Transverse colon (tissue), 4 donors: Measurements from ENCODE around the gene CASP10. TPM values are rescaled to one million over a fixed set of nuclear protein-coding genes. Genes with fewer than 3 reads are reported as not detected.

Experiments
- DNase-seq: peaks from one replicate; pipeline ENCODE4 v3.0.0-alpha.2; 2019
- H3K27ac ChIP-seq, 4 donors: fragments of 200-600 bp; sonication (generic); 2 replicates each; pipeline ENCODE4 v1.5.1; 2016 to 2018; ENCODE audit warnings: inconsistent platforms in 4 of 4
- H3K27me3 ChIP-seq: fragments of 200-600 bp; sonication (generic); 2 replicates; pipeline ENCODE4 v1.5.1; 2017; ENCODE audit warnings: inconsistent platforms
- H3K36me3 ChIP-seq, 4 donors: fragments of 200-600 bp; sonication (generic); 2 replicates each; pipeline ENCODE4 v1.5.1; 2017 to 2019; ENCODE audit warnings: inconsistent platforms in 4 of 4
- H3K4me1 ChIP-seq, 4 donors: fragments of 200-600 bp; sonication (generic); 2 replicates each; pipeline ENCODE4 v1.5.1; 2017 to 2020; ENCODE audit warnings: inconsistent platforms in 4 of 4
- H3K4me3 ChIP-seq, 4 donors: fragments of 200-600 bp; sonication (generic); 1 replicate in 1 of 4; 2 replicates in 3 of 4; pipeline versions ENCODE4 v1.5.1 to v1.6.1; 2017 to 2019; ENCODE audit warnings: inconsistent platforms in 4 of 4
- H3K9me3 ChIP-seq, 2 donors: fragments of 200-600 bp; sonication (generic); 2 replicates each; pipeline ENCODE4 v1.5.1; 2017 to 2019; ENCODE audit warnings: inconsistent platforms in 2 of 2
- CTCF ChIP-seq, 5 experiments: fragments of 200-600 bp in 3 of 5; fragments of 450-650 bp in 2 of 5; sonication (generic) in 3 of 5; IDR thresholded peaks; 1 replicate in 2 of 5; 2 replicates in 3 of 5; pipeline ENCODE4 v1.5.1; 2016 to 2017; ENCODE audit warnings: antibody characterized with exemption in 5 of 5, inconsistent platforms in 3 of 5, mild to moderate bottlenecking in 2 of 5, moderate library complexity in 1 of 5
- EP300 ChIP-seq: sonication (generic); formaldehyde crosslinking; IDR thresholded peaks from one replicate; pipeline ENCODE4 v1.6.1; 2017; ENCODE audit warnings: antibody characterized with exemption, low read depth
- POLR2A ChIP-seq: fragments of 450-650 bp; IDR thresholded peaks from one replicate; pipeline ENCODE4 v1.6.1; 2016; ENCODE audit warnings: antibody characterized with exemption, mild to moderate bottlenecking, moderate library complexity
- POLR2AphosphoS5 ChIP-seq, 3 donors: sonication (generic); formaldehyde crosslinking; IDR thresholded peaks; one replicate each; pipeline ENCODE4 v1.6.1; 2016; ENCODE audit warnings: antibody characterized with exemption in 3 of 3
- WGBS, 2 donors: methylation state at CpG; one replicate each; pipeline ENCODE4 v1.1.5; 2018; ENCODE audit warnings: low coverage in 1 of 2; 5-methylcytosine and 5-hydroxymethylcytosine counted together
- in situ Hi-C, 4 donors: fragments of 200-750 bp; cut with MboI; loops; one replicate each; pipeline versions ENCODE4 v1.15.0 to v1.15.1; 2017; ENCODE audit warnings: low sequenced_read_pairs in 3 of 4, low pct_ligation_motif_present in 1 of 4, low pct_unique_long_range_greater_than_20kb in 1 of 4
- intact Hi-C: fragments of 100-400 bp; cut with DNase I; formaldehyde crosslinking; loops from one replicate; pipeline ENCODE4 v1.15.1; 2023; ENCODE audit warnings: low total_unique reads
- total RNA-seq, 4 donors: library from RNA; depleted of rRNA; stranded (reverse); fragments of >200 nt; gene quantifications; one replicate each; pipeline ENCODE4 v1.1.0, GENCODE V29; 2016

CASP10 gene
- total RNA-seq, 4 donors from 2014 or later = 4.8 to 68.4 (median 38.1) TPM

GRCh38 chr2:201231781-201232466 is 49.0 kb downstream of the CASP10 start:
- Histone ChIP-seq H3K4me3 (no peak overlapping the region), H3K27ac (peak overlapping the region; percentile 84 to 90 (median 86)), H3K4me1 (peaks cover 6 to 63% (median 38%) of the 10 kb centered on the region in 4 donors), H3K27me3 (no peaks in the 10 kb centered on the region), H3K9me3 (no peaks in the 10 kb centered on the region), H3K36me3 (no peaks in the 10 kb centered on the region)
- intact Hi-C loops = no loop called here
- no peak for TF ChIP-seq POLR2A
- peak; percentile 80 to 95 (median 91) for TF ChIP-seq CTCF (IDR thresholded peaks at IDR 0.05)
- TF ChIP-seq POLR2AphosphoS5 (IDR thresholded peaks at IDR 0.05) = peak in 2 of 3 donors; percentile 58 to 64
- no peak for TF ChIP-seq EP300
- in situ Hi-C loops = loop anchor here in 3 of 4 donors (10.0 to 25.0 kb wide), 3 partner anchors 47 to 133 kb away; partner anchors contain the start of genes FLACC1 (in 2 of the 3) and CASP10 (in 1 of the 3)
- WGBS, 2 donors = 10 to 40% methylated on average over 1 to 8 of the region's 8 CpGs
- peak; percentile 94 for DNase-seq

- H3K4me3 ChIP-seq = peak overlapping the region in 1 of 4 donors; percentile 54
- H3K27me3 ChIP-seq = no peaks in the 10 kb centered on the region
- no peaks in the 10 kb centered on the region for H3K9me3 ChIP-seq
- in situ Hi-C loops (loop anchor here in 3 of 4 donors (10.0 to 25.0 kb wide), 3 partner anchors 48 to 132 kb away; partner anchors contain the start of genes FLACC1 (in 2 of the 3) and CASP10 (in 1 of the 3)), intact Hi-C loops (no loop called here)
- no peak for DNase-seq
- no peaks in the 10 kb centered on the region for H3K36me3 ChIP-seq
- H3K4me1 ChIP-seq = peaks cover 6 to 58% (median 38%) of the 10 kb centered on the region in 4 donors
- 14 to 41% methylated on average over 3 of the region's 3 CpGs for WGBS, 2 donors
- peak overlapping the region; percentile 84 to 90 (median 86) for H3K27ac ChIP-seq
- TF ChIP-seq POLR2AphosphoS5 (IDR thresholded peaks at IDR 0.05) (no peak), CTCF (IDR thresholded peaks at IDR 0.05) (peak in 1 of 5 experiments; percentile 15), POLR2A (no peak), EP300 (no peak)
Measured at GRCh38 chr2:201232467-201232815, 49.5 kb downstream of the CASP10 start.

- TF ChIP-seq EP300 (no peak), CTCF (IDR thresholded peaks at IDR 0.05) (peak in 1 of 5 experiments; percentile 28), POLR2A (peak; percentile 88), POLR2AphosphoS5 (IDR thresholded peaks at IDR 0.05) (peak; percentile 80 to 92 (median 83))
- in situ Hi-C loops = loop anchor here in 3 of 4 donors (10.0 to 25.0 kb wide), 3 partner anchors 49 to 131 kb away; partner anchors contain the start of genes FLACC1 (in 2 of the 3) and CASP10 (in 1 of the 3)
- no peaks in the 10 kb centered on the region for H3K36me3 ChIP-seq
- no peaks in the 10 kb centered on the region for H3K27me3 ChIP-seq
- 0 to 13% methylated on average over 1 to 8 of the region's 8 CpGs for WGBS, 2 donors
- no peaks in the 10 kb centered on the region for H3K9me3 ChIP-seq
- peak; percentile 92 for DNase-seq
- peak overlapping the region; percentile 84 to 90 (median 86) for H3K27ac ChIP-seq
- H3K4me3 ChIP-seq = peak overlapping the region; percentile 26 to 54 (median 40)
- peaks cover 6 to 50% (median 37%) of the 10 kb centered on the region in 4 donors for H3K4me1 ChIP-seq
- intact Hi-C loops = no loop called here
Measured at GRCh38 chr2:201233192-201233811, 50.4 kb downstream of the CASP10 start.
